GM19324 (cell line): ENCODE measurements around the gene PLEKHA6.

ENCODE experiments used
- ATAC-seq: cut with Tn5 transposase; IDR thresholded peaks from one replicate; pipeline ENCODE4 v1.9.1; 2021; ENCODE audit warnings: mild to moderate bottlenecking, moderate library complexity; ENCODE audit not compliant: unreplicated experiment, low FRiP score

Gene PLEKHA6

GRCh38 chr1:204357551-204358490 lies 1.9 kb downstream of the PLEKHA6 start:
- ATAC-seq, result no peak

DNA sequence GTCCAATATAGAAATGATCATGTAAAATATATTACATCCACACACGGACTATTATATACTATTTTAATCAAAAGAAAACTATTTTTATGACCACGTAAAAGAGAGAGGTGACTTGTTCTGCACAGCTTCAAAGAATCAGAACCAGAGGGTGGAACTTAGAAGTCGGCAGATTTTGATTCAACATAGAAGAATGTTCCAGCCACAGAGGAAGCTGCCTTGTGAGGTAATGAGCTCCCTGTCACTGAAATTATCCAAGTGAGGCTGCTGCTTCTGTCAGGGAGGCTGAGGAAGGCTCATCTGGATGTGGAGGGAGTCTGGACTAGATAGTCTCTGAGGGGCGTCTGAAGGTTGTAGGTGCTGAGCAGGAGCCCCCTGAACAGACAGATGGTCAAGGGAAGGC lies 2.7 kb downstream of the PLEKHA6 start:
- ATAC-seq, result no peak

- ATAC-seq, result no peak
Measured at GRCh38 chr1:204355913-204356312, 3.8 kb downstream of the PLEKHA6 start.

DNA sequence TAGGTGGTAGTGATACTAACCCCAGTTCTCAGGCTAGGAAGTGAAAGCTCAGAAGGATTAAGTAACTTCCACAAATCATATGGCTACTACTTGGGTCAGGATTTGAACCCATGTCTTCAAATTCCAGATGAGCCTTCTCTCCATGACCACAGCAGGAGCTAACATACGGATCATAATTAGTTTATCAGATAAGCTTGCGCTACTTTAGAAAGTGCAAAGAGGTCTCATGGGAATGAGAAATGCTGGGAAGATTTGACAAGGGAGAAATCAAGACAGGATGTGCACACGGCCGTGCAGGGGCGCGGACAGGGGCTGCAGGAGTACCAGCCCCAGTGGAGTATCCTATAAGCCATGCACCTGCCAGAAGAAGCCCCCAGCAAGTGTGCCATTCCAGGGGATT lies 5.2 kb downstream of the PLEKHA6 start:
- ATAC-seq, result no peak

GRCh38 chr1:204353213-204353910 lies 6.4 kb downstream of the PLEKHA6 start:
- ATAC-seq, result no peak

DNA sequence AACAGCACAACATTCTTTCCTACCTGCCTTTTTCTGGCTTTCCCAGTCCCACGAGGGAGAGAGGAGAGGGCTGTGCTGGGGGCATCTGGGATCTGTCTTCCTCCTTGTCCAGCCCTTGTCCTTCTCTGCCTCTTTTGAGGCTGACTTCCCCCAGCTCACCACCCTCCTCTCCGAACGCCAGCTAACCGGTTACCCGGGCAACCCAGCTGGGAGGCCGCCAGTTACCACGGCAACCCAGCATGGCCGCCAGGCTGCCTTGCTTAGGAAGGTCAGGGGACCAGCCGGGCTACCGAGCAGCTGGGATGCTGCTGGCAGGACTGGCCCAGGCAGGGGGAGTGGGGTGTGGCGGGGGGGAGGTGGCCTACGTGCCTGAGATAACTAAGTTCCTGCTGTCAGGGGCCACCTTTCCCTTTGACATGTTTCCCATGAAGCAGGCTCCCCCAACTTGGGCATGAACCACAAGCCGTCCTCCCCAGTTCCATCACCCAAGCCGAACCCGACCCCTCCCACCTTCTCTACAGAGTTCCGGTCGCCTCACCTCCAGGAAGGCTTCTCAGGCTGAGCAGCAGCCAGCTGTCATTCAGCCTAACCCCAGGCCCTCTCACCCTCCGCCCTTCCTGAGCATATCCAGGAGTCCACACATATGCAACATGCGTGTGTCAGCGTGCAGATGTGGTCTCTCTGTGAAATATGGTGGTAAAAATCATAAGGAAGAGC lies 8.7 kb downstream of the PLEKHA6 start:
- no peak for ATAC-seq

DNA sequence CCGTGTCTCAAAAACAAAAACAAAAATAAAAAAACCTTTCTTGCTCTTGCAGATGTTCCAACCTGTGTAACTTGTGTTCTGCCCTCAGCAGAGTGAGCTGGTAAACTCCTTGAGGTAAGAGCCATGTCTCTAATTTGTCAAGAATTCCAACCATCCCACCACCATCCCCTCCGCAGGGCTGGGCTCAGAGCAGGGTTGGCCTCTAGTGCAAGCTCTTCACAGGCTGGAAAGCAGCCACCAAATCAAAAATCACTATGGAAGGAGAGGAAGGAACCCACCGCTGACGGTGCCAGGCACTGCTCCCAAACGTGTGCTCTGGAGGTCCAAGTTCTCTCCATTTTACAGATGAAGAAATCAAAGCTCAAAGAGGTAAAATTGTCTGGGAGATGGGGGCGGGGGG lies 9.4 kb downstream of the PLEKHA6 start:
- ATAC-seq, result no peak

GRCh38 chr1:204349602-204350001 lies 10.1 kb downstream of the PLEKHA6 start:
- ATAC-seq, result no peak

GRCh38 chr1:204348722-204349121 lies 11.0 kb downstream of the PLEKHA6 start:
- ATAC-seq, result no peak

DNA sequence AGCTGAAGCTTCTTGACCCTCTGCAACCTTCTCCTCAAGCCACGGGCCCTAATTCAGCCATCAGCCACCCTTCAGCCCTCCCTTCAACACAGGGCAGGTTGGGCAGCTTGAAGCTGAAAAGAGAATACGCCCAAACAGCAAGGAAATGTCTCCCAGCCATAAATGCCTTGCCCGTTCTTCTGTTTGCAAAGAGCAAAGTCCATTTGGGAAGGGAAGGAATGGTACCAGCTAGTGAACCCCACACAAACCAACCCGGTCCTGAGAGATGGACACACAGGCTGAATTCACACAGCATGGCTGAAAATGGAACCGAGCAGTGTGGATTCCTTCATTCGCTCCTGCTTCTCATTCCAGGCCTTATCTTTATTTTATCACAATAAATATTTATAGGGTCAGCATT lies 11.5 kb downstream of the PLEKHA6 start:
- ATAC-seq, result no peak

DNA sequence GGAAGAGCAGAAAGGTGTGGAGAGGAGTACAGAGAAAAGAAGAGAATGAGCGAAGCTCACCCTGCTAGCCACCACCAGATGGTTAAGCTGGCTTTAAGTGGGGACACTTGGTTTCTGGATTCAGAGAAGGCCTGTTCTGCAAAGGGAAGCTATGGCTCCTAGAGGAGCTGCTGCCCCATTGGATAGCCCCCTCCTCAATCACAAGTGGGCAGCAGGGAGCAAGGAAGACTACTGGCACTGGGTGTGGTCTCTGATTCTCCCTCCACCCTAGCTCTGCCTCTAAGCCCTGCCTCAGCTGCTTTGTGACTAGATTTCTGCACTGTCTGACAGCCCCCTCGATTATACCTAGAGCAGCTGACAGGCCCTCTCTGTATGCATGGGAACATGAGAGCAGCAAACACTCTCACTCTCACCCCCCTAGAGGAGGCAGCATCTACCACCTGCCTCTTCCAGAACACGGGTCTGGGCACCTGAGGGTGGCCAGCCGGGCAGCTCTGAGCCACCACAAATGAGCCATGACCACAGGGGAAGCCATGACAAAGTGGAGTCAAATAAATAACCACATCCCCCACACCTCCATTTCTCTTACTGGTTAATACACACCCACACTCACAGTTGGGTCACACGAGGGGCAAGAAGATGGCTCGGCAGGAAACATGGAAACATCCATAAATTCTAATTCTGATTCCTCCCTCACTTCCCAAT lies 13.6 kb downstream of the PLEKHA6 start:
- no peak for ATAC-seq

DNA sequence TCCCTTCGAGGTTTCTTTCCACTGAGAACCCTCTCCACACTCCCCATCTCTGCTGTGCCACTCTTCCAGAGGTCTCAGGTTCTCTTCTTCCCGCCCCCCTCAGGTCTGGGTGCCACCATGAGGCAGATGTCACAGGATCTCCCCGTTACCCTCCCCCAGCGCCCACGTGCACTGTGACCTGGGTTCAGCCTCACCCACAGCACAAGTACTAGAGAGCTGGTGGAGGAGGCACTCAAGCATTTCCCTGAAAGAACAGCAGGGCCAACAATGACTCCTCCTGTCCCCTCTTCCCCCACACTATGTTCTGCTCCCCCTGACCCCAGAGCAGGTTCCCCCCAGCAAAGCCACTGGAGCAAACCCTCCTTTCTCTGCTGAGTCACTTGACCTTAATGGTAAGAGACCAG lies 14.3 kb downstream of the PLEKHA6 start:
- ATAC-seq, result no peak

DNA sequence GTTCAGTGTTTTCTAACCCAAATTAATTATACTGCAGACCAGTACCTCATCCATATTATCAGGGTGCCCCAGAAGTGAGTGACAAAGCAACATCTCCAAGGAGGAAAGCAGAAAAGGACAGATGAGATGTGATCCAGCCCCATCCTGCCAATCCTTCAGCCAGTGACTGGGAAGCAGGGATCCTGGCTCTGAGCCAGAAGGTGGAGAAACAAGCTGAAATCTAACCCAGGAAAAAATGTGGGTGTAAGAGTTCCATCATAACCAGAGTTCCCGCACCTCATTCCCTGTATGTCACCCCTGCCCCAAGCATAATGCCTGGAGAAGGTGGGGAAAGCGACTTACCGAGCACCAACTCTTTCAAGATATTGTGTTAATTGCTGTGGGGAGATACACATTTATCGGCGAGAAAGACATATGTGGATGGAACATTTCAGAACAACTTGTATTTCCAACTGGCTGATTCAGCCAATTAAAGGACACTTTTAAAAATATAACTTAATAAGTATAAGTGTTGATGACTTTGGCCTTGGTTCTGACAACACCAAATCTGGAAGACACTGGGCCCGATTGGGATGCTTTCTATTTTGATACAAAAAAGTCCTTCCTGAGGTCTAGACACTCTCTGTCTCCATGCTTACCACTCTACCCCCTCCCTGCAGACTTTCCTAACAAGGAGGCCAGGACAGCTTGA lies 14.9 kb downstream of the PLEKHA6 start:
- ATAC-seq, result no peak

GRCh38 chr1:204343802-204344201 lies 15.9 kb downstream of the PLEKHA6 start:
- ATAC-seq, result no peak

DNA sequence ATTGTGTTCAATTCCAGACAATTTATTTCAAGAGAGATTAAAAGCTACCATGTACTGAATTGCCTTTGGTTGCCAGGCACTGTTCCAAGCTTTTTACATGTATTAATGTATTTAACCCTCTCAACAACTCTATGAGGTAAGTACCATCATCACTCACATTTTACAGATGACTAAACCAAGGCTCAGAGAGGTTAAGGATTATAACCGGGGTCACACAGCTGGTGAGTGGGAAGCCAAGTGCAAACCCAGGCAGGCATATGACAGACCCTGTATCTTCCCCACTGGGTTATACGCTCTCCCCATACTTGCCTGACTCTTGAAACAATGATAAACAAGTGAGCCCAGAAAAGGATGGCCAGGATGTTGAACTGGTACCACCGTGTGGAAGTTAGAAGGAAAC lies 16.5 kb downstream of the PLEKHA6 start:
- no peak for ATAC-seq

GRCh38 chr1:204342310-204342709 lies 17.4 kb downstream of the PLEKHA6 start:
- ATAC-seq, result no peak

DNA sequence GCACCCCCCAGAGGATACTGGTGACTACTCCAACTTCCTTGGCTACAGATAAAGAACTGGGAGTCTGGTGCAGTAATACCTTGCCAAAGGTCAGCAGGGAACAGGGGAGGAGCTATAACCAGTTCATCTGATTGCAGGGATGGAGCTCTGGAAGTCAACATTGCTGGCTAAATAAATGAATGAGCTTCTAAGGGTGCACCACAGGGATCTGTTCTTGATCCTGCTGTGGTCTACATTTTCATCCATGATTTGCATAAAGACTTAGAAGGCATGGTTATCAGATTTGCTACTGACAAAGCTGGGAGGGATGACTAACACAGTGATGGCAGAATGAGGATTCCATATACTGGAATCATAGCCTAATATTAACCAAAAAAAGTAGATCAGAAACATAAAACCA lies 18.3 kb downstream of the PLEKHA6 start:
- ATAC-seq, result no peak

DNA sequence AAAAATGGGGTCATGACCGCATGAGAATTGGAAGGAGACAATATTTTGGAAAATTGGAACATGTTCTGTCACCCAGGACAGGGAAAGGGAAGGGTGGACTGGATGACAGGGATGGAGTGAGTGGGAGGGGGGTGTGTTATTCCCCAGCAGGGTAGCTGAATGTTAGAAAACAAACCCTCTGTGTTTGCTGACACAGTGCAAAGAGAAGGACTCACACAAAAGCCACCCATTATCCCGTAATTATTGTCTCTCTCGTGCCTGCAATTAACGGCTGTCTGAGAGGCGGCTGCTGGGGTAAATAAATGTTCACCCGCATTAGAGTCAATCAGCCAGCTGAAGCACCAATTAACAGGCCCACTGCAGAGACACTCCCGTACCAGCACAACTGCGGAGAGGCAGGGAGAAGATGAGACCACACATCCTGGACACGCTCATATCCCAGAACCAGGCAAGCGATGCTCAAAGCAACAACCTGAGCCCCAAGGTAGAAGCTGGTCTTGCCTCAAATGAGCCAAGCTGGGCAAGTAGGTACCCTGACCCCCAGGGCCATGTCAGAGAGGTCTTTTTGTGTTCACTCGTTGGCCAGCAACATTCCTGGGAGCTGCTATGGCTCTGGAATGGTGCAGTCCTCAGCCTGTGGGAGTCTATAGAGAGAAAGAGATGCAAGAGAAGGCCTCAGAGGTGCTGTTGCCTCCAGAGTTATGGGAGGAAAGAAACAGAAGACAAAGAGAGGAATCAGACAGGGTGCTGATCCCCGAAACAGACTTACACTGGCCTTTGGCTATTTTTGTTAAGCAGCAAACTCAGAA lies 19.4 kb downstream of the PLEKHA6 start:
- ATAC-seq, result no peak

- no peak for ATAC-seq
Measured at GRCh38 chr1:204339541-204339940, 20.2 kb downstream of the PLEKHA6 start.
